Stimulated activated naive CD4-positive, alpha-beta T cell (primary cell): Measurements from ENCODE around the gene DYRK3.

Experiments
- DNase-seq, 6 experiments: peaks; one replicate each; lab custom pipeline; 2025; lab: John Stamatoyannopoulos, UW

The DYRK3 gene

DNA sequence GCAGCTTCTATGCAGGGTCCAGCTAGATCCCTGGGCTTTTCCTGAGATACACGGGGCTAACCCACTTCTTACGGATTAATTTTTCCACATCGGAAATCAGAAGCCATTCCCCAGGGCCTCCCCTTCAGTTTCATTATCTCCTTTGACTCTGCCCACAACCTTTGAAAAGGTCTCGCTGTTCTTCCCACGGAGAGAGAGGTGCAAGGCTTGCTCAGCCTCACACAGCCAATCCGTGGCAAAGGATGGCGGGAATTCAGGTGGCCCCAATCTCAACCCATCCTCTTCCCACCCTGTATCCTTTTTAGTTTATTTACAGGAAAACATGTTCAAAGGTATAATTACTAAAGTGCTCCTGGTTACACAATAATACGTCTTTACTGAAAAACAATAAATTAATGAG, 48.7 kb downstream of the DYRK3 start:
- no peak for DNase-seq

- peak; percentile 61 to 82 (median 80) for DNase-seq
Observed at GRCh38 chr1:206684478-206685333, 49.4 kb downstream of the DYRK3 start, which contains the start of gene MAPKAPK2. TSS of gene MAPKAPK2 (plus strand) at chr1:206684905. CDS start at chr1:206685230, 325 bp downstream.

GRCh38 chr1:206685334-206685768, 50.0 kb downstream of the DYRK3 start:
- DNase-seq = peak in 5 of 6 experiments; percentile 10 to 46 (median 42)

- DNase-seq = peak; percentile 13 to 42 (median 34)
Observed at GRCh38 chr1:206685769-206686477, 50.6 kb downstream of the DYRK3 start.

DNA sequence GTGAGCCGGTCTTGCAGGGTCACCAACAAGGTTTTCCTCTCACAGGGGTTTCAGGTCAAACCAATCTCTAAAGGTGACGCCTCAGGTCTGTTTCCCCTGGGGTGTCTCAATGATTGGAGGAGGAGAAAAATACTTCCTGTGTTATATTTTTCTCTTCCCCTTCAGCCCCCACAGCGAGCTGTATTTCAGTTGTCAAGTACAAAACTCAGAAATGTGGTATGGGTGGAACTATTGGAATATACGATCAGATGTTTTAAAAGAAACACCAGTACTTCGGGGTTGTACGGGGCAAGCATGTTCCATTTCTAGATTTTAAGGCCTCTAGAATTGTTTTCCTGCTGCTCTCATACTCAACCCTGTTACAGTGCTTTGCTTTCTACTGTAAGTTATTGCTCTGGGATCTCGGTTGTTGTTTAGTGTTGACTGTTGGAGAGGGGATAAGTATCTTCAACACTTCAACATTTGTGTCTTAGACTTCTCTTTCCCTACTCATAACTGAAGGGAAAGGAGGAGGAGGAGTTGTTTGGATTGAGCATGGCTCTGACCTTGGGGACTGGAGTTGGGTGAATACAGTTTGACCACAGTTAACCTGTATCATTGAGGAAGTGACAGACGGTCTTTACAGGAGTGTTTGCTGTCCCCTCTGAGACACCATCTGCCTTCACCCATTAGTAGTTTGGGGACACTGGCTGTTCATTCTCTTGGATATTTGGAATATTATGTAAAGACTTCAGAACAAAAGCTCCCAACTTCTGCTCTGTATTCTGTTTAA, 51.3 kb downstream of the DYRK3 start:
- DNase-seq = peak in 4 of 6 experiments; percentile 4 to 40 (median 22)

GRCh38 chr1:206687251-206687914, 52.0 kb downstream of the DYRK3 start:
- DNase-seq = no peak

DNA sequence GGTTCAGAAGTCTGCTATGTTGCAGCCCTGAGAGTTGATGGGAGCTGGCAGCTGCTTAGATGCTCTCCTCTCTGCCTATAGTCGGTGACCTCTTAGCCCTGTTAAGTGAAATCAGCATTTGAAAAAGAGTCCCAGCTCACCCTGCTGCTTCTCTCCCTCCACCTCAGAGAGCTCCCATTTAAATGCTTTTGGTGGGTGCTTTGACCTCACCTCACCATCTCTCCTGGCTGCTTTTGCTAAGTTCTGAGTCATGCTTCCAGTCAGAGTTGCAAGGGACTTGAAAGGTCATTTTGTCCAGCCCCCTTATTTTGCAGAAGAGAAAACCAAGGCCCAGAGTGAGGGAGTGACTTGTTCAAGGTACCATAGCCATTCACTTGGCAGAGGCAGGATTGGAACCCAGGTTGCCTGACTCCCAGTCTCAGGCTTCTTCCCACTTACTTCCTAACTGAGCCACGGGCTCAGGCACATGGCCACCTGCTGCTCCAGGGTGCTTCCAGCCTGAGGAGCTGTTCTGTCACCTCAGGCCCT, 52.6 kb downstream of the DYRK3 start:
- no peak for DNase-seq

GRCh38 chr1:206690516-206690915, 55.2 kb downstream of the DYRK3 start:
- DNase-seq = no peak

DNA sequence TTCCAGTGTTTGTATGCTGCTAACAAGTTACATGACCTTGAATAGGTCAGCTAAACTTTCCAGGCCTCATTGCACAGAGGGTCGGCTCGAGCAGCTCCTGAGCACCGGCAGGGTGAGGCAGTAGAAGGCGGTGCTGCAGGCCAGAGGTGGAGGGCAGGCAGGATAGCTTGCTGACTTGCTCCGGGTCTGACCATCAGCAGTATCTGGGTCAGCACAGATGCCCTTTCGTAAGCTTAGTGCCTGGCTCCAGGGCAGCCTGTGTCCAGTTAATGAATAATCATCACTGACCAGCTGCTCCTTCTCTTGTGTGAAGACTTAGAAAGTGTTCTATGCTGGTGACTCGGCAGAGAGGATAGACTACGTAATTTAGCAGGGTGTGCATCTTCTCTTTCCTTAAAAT, 56.3 kb downstream of the DYRK3 start:
- DNase-seq = no peak

GRCh38 chr1:206693029-206693428, 57.7 kb downstream of the DYRK3 start:
- DNase-seq = no peak

- no peak for DNase-seq
Observed at GRCh38 chr1:206693592-206693991, 58.3 kb downstream of the DYRK3 start.

- no peak for DNase-seq
Observed at GRCh38 chr1:206694171-206695124, 59.1 kb downstream of the DYRK3 start.

DNA sequence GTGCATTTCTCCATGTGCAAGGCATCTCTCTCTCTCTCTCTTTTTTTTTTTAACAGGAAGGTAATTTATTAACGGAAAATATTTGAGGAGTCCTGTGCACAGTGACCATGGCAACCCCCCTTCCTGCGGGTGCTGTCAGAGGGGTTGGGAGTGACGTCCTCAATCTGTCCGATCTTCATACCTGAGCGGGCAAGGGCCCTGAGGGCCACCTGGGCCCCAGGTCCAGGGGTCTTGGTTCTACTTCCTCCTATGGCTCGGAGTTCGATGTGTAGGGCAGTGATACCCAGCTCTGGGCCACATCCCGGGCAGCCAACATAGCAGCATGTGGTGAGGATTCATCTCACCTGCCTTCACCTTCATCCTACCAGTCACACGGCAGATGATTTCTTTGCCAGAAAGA, 60.4 kb downstream of the DYRK3 start:
- DNase-seq = no peak

GRCh38 chr1:206696812-206697585, 61.7 kb downstream of the DYRK3 start:
- no peak for DNase-seq

DNA sequence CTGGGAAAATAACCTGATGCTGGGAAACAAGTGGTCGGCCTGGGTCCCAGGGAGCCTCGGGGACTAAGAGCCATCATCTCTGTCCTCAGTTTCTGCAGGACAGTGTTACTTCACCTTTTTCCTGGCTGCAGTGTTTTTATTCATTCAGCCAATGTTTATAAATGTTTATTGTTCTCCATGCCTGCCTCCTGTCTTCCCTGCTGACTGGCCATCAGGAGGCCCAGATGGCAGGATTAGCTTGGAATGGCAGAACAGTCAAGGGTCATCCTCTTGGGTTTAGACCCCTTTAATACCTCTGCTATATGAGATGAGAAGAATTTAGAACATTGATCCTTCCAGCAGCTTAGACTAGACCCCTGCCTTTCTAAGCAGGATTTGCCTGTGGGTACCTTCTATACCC, 62.7 kb downstream of the DYRK3 start:
- DNase-seq = no peak
